Measurements from ENCODE around the gene SEMA3A.

DNA sequence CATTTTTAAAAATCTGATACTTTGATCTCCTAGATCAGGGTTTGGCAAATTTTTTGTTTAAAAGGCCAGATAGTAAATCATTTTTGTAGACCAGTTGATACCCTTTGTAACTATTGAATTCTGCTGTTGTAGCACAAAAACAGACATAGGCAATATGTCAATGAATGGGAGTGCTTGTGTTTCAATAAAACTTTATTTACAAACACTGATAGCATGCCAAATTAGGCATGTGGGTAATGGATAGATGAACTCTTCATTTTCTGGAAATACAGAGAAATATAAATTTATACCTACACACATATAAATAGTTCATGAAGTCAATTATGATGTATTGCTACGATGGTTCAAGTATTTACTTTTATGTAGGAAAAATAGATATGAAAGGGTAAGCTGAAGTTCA is 60.4 kb downstream of the SEMA3A start:
- no peak for TF ChIP-seq CTCF (IDR thresholded peaks at IDR 0.05)
- no peak for TF ChIP-seq POLR2A (IDR thresholded peaks at IDR 0.05)
- TF ChIP-seq EP300 (IDR thresholded peaks at IDR 0.05), result no peak

All from sigmoid colon (tissue), 4 donors.